C4-2B (cell line): Measurements from ENCODE around the gene UPP2.

Source experiments
- CTCF ChIP-seq: fragments of 450-650 bp; conservative IDR thresholded peaks from 2 replicates; pipeline ENCODE4 v1.5.1; 2017; ENCODE audit warnings: mild to moderate bottlenecking
- ZFX ChIP-seq: fragments of 450-650 bp; IDR thresholded peaks from 2 replicates; pipeline ENCODE4 v1.6.1; 2017

GRCh38 chr2:158124896-158125295 lies 23.2 kb downstream of the UPP2 start:
- TF ChIP-seq CTCF (no peak), ZFX (no peak)
